GM15510 (cell line): ENCODE data around the gene THOC7.

Experiments
- POLR2A ChIP-seq: IDR thresholded peaks from 3 replicates; pipeline ENCODE4 v1.6.1; 2011; ENCODE audit warnings: borderline replicate concordance; ENCODE audit not compliant: insufficient read length; ENCODE audit errors: extremely low read depth

THOC7 gene

GRCh38 chr3:63841704-63842103 lies 21.9 kb downstream of the THOC7 start:
- no peak for TF ChIP-seq POLR2A

GRCh38 chr3:63832395-63832794 lies 31.2 kb downstream of the THOC7 start:
- no peak for TF ChIP-seq POLR2A

DNA sequence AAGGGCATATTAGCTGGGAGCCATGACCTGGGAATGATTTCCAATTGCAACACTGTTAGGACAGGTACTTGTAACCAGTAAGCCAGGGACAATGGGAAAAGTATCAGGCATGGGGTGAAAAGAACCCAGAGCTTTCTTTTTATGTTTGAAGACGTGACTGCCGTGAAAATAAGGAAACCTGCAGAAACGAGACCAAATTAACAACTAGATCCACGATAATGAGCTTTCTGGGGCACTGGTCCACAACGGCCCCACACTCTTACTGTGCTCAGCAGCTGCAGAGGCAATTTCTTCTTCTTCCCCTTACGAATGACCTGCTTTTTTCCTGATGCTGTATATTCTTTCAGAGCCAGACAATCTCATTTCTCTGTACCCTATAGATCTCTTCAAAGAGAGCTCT lies 33.1 kb downstream of the THOC7 start:
- TF ChIP-seq POLR2A = no peak

DNA sequence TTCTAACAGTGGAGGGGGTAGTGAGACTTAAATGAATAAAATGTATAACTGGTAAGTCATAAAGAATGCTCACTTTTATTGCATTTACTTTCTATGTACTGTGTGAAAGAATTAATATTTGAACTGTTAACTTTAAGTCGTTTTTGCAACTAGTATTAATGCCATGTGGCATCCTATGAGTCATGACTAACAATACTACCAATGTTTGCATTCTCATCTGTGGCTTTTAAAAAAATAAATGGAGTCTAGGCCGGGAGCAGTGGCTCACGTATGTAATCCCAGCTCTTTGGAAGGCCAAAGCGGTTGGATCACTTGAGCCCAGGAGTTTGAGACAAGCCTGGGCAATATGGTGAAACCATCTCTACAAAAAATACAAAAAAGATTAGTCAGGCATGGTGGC lies 39.3 kb downstream of the THOC7 start:
- TF ChIP-seq POLR2A = no peak

DNA sequence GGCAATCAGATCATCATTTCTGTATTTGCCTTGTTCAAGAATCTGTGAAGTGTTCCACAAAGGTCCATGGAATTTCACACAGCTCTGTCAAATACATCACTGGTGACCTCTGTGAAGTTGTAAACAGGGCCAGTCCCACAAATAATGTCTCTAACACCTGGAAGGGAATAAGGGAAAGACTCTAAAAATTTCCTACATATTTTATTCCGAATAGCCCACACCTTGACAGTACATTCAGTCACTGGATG lies 44.5 kb downstream of the THOC7 start, which contains the start of gene C3orf49:
C3orf49 (plus strand) TSS at position 149 of the 248 bp plus-strand sequence. CDS start 173 bp downstream, outside the sequence.
- TF ChIP-seq POLR2A = no peak

DNA sequence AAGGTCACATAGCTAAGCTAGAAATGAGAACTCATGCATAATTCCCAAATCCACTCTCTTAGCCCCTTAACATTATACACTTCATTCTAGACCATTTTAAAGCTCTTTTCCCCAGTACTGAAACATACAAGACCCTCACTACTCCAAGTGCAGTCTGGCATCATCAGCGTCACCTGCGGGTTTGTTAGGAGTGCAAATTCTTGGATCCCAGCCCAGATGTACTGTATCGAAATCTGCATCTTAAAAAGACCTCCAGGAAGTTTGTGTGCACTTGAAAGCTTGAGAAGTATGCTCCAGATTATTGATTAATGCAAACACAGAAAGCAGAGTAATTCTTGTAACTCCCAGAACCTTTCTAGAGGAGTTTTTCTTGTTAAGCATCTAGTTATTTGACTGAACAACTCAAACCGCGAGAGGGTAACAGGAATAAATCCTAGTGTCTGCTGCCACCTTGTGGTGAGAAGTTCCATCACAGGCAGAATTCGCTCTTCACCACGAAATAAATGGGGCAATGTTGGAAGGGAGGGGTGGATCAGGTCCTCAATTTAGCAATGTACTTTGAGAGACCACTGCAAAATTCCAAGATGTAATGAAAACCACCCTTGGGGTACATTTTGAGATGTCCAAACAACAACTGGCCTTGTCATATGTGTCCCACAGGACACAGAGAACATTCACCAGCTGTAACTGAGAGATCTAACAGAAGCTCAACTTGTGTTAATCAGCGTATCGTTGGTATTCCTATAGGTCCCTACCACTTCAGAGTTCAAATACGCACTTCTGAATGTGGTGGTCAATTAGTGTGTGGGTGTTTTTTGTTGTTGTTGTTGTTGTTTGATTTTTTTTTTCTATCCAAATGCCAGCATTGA lies 45.1 kb downstream of the THOC7 start:
- TF ChIP-seq POLR2A = no peak

DNA sequence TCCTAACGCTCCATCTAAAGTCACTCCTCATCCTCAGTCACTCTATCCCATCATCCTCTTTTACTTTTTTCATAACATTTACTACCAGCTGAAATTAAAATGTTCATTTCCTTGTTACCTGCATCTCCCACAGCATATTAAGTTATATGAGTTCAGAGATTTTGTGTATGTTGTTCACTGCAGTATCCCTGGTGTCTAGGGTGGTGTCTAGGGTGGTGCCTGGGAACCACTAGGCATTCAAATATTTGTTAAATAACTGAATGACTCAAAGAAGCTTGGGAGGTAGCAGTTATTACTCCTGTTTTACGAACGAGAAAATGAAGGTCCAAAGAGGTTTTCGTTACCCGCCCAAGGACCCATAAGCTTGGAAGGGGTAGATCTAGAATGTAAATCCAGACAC lies 46.4 kb downstream of the THOC7 start:
- TF ChIP-seq POLR2A = no peak

GRCh38 chr3:63814237-63814636 lies 49.4 kb downstream of the THOC7 start:
- TF ChIP-seq POLR2A = no peak

GRCh38 chr3:63809607-63810006 lies 54.0 kb downstream of the THOC7 start:
- TF ChIP-seq POLR2A = no peak

DNA sequence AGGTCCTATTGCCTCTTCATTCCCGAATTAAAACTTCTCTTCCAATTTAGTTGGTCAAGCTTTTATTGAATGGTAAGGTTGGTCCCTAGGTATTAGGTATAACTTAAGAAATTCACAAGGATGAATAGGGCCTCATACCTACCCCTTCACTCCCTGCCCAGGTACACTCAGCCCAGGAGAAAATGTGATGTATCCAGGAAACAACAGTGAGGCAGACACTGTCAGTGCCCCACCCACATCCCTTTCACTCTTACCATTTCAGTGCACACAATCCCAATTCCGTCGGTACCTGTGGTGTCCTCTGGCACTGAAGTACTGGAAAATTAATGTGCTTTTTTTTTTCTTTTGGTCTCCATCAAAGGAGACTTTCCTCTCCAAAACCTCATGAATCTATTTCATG lies 55.0 kb downstream of the THOC7 start:
- TF ChIP-seq POLR2A = no peak

GRCh38 chr3:63807961-63808565 lies 55.5 kb downstream of the THOC7 start:
- no peak for TF ChIP-seq POLR2A

- TF ChIP-seq POLR2A = no peak
Observed at GRCh38 chr3:63803911-63804310, 59.7 kb downstream of the THOC7 start.

- no peak for TF ChIP-seq POLR2A
Observed at GRCh38 chr3:63800097-63800496, 63.5 kb downstream of the THOC7 start.

- TF ChIP-seq POLR2A = no peak
Observed at GRCh38 chr3:63798949-63799348, 64.7 kb downstream of the THOC7 start.

- no peak for TF ChIP-seq POLR2A
Observed at GRCh38 chr3:63798544-63798943, 65.1 kb downstream of the THOC7 start.

DNA sequence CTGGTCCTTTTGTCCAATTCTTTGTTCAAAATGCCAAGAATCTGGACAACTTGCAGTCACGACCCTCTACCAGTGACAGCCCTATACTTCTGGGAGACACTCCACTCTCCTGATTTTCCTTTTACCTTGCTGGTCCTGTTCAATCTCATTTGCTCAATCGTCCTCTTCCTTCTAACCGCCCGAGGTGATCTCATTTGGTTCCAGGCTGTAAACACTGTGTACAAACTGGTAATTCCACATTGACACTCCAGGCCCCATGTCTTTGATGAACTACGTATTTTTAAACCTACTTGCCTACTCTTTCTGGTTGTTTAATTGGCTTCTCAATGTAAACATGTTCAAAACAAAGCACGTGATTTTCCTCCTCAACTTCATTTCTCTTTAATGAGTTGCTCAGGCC lies 68.2 kb downstream of the THOC7 start:
- TF ChIP-seq POLR2A = no peak
